ENCODE data around the gene GUCA2B.

GUCA2B gene

GRCh38 chr1:42152907-42153600 lies at the start of gene GUCA2B:
TSS of gene GUCA2B (plus strand) at chr1:42153410. CDS start at chr1:42153451, 41 bp downstream.
- no peak for DNase-seq

- no peak for DNase-seq
These were observed 48.2 kb upstream of the GUCA2B start for GRCh38 chr1:42105025-42105424.

GRCh38 chr1:42108309-42108708 lies 44.9 kb upstream of the GUCA2B start:
- no peak for DNase-seq

GRCh38 chr1:42109600-42109999 lies 43.6 kb upstream of the GUCA2B start:
- no peak for DNase-seq

GRCh38 chr1:42114229-42114628 lies 39.0 kb upstream of the GUCA2B start:
- DNase-seq = no peak

- no peak for DNase-seq
These were observed 36.0 kb upstream of the GUCA2B start for GRCh38 chr1:42117214-42117613.

GRCh38 chr1:42118125-42118524 lies 35.1 kb upstream of the GUCA2B start:
- no peak for DNase-seq

GRCh38 chr1:42122408-42122807 lies 30.8 kb upstream of the GUCA2B start:
- DNase-seq = no peak

GRCh38 chr1:42125552-42125951 lies 27.7 kb upstream of the GUCA2B start:
- DNase-seq = no peak

GRCh38 chr1:42127767-42128166 lies 25.4 kb upstream of the GUCA2B start:
- DNase-seq = no peak

- DNase-seq = no peak
These were observed 24.7 kb upstream of the GUCA2B start for GRCh38 chr1:42128499-42128898.

- DNase-seq = no peak
These were observed 24.2 kb upstream of the GUCA2B start for GRCh38 chr1:42128964-42129363.

- no peak for DNase-seq
These were observed 23.0 kb upstream of the GUCA2B start for GRCh38 chr1:42130061-42130660.

GRCh38 chr1:42133390-42133789 lies 19.8 kb upstream of the GUCA2B start:
- DNase-seq = no peak

- DNase-seq = no peak
These were observed 19.2 kb upstream of the GUCA2B start for GRCh38 chr1:42133809-42134526.

- no peak for DNase-seq
These were observed 17.8 kb upstream of the GUCA2B start for GRCh38 chr1:42135426-42135825.

- no peak for DNase-seq
These were observed 16.7 kb upstream of the GUCA2B start for GRCh38 chr1:42136466-42136865.

- no peak for DNase-seq
These were observed 15.4 kb upstream of the GUCA2B start for GRCh38 chr1:42137766-42138165.

- DNase-seq = no peak
These were observed 14.6 kb upstream of the GUCA2B start for GRCh38 chr1:42138586-42138985.

- no peak for DNase-seq
These were observed 13.8 kb upstream of the GUCA2B start for GRCh38 chr1:42139444-42139843.

GRCh38 chr1:42140191-42140590 lies 13.0 kb upstream of the GUCA2B start:
- no peak for DNase-seq

GRCh38 chr1:42141978-42142377 lies 11.2 kb upstream of the GUCA2B start:
- DNase-seq = no peak

GRCh38 chr1:42142894-42143675 lies 10.1 kb upstream of the GUCA2B start:
- DNase-seq = no peak
